HG02885 (cell line): ENCODE measurements around the gene OR2S2.
"Not testable (repeated sequence)": the region's sequence is repeated elsewhere in the genome, so short reads cannot be mapped to it uniquely, and the experiment has no call there.

Experiments
- ATAC-seq: cut with Tn5 transposase; IDR thresholded peaks from one replicate; pipeline ENCODE4 v1.9.1; 2021; ENCODE audit warnings: mild to moderate bottlenecking; ENCODE audit not compliant: unreplicated experiment, poor library complexity

The OR2S2 gene

GRCh38 chr9:35958104-35958837 is at the start of gene OR2S2:
Gene OR2S2 (minus strand): TSS chr9:35958154. CDS start chr9:35958098, 56 bp downstream.
- ATAC-seq: no peak

- peak; percentile 68 for ATAC-seq
Measured at GRCh38 chr9:36007316-36007708, 49.4 kb upstream of the OR2S2 start.

- no peak for ATAC-seq
Measured at GRCh38 chr9:36006549-36007315, 48.8 kb upstream of the OR2S2 start.

GRCh38 chr9:36005891-36006290 is 47.9 kb upstream of the OR2S2 start:
- no peak for ATAC-seq

- ATAC-seq: no peak
Measured at GRCh38 chr9:35998333-35998732, 40.4 kb upstream of the OR2S2 start.

- not testable (repeated sequence) for ATAC-seq
Measured at GRCh38 chr9:35997016-35997415, 39.1 kb upstream of the OR2S2 start.

GRCh38 chr9:35996358-35996970 is 38.5 kb upstream of the OR2S2 start:
- ATAC-seq: no peak

- ATAC-seq: no peak
Measured at GRCh38 chr9:35994959-35995358, 37.0 kb upstream of the OR2S2 start.

GRCh38 chr9:35993976-35994720 is 36.2 kb upstream of the OR2S2 start:
- ATAC-seq: no peak

GRCh38 chr9:35993136-35993535 is 35.2 kb upstream of the OR2S2 start:
- ATAC-seq: not testable (repeated sequence)

- ATAC-seq: no peak
Measured at GRCh38 chr9:35990155-35990554, 32.2 kb upstream of the OR2S2 start.

- ATAC-seq: no peak
Measured at GRCh38 chr9:35984021-35984420, 26.1 kb upstream of the OR2S2 start.

- ATAC-seq: no peak
Measured at GRCh38 chr9:35981699-35982098, 23.7 kb upstream of the OR2S2 start.

GRCh38 chr9:35980289-35981011 is 22.5 kb upstream of the OR2S2 start:
- no peak for ATAC-seq

GRCh38 chr9:35978792-35979191 is 20.8 kb upstream of the OR2S2 start:
- ATAC-seq: no peak

GRCh38 chr9:35976726-35977125 is 18.8 kb upstream of the OR2S2 start:
- no peak for ATAC-seq

- ATAC-seq: no peak
Measured at GRCh38 chr9:35974800-35975199, 16.8 kb upstream of the OR2S2 start.

GRCh38 chr9:35972093-35972492 is 14.1 kb upstream of the OR2S2 start:
- ATAC-seq: no peak

GRCh38 chr9:35967042-35967441 is 9.1 kb upstream of the OR2S2 start:
- ATAC-seq: no peak

GRCh38 chr9:35966433-35966832 is 8.5 kb upstream of the OR2S2 start:
- no peak for ATAC-seq
